SU-DHL-6 (cell line): Measurements from ENCODE around the gene CD72.

Experiments
- H2AFZ ChIP-seq: fragments of 200-600 bp; sonication (generic); 2 replicates; pipeline ENCODE4 v1.6.1; 2014; ENCODE audit warnings: low read depth, mild to moderate bottlenecking, moderate library complexity, mixed read lengths, antibody characterized with exemption, low read length; ENCODE audit not compliant: severe bottlenecking
- H3F3A ChIP-seq: fragments of 200-600 bp; shearing (Covaris generic); 2 replicates; pipeline ENCODE4 v1.6.0; 2016; ENCODE audit warnings: antibody characterized with exemption, mild to moderate bottlenecking; ENCODE audit not compliant: insufficient read depth
- H3K27ac ChIP-seq: fragments of 200-600 bp; sonication (generic); 2 replicates; pipeline ENCODE4 v1.5.1; 2016; ENCODE audit warnings: low read depth, mild to moderate bottlenecking, low read length, moderate library complexity, mixed read lengths
- H3K27me3 ChIP-seq: fragments of 200-600 bp; sonication (generic), shearing (Covaris generic); 2 replicates; pipeline ENCODE4 v1.6.0; 2014; ENCODE audit warnings: mild to moderate bottlenecking, low read length
- H3K36me3 ChIP-seq: fragments of 200-600 bp; sonication (generic); 2 replicates; pipeline ENCODE4 v1.6.1; 2014; ENCODE audit warnings: mild to moderate bottlenecking, low read length, mixed read lengths
- H3K4me2 ChIP-seq: fragments of 300-600, 200-600 bp; shearing (Covaris generic), sonication (generic); 2 replicates; pipeline ENCODE4 v1.6.0; 2014; ENCODE audit warnings: low read length, low read depth, mild to moderate bottlenecking; ENCODE audit not compliant: poor library complexity, severe bottlenecking
- H3K4me3 ChIP-seq: fragments of 200-600 bp; sonication (generic); 2 replicates; pipeline ENCODE4 v1.5.1; 2014; ENCODE audit warnings: antibody characterized with exemption, low read length, mild to moderate bottlenecking, mixed read lengths; ENCODE audit not compliant: insufficient read depth, poor library complexity, severe bottlenecking
- H3K79me2 ChIP-seq: fragments of 200-600 bp; sonication (generic); 2 replicates; pipeline ENCODE4 v1.6.1; 2014; ENCODE audit warnings: mild to moderate bottlenecking, low read length, moderate library complexity; ENCODE audit not compliant: insufficient read depth
- H3K9ac ChIP-seq: fragments of 200-600 bp; sonication (generic); 2 replicates; pipeline ENCODE4 v1.7.0; 2014; ENCODE audit warnings: mild to moderate bottlenecking, low read length
- H3K9me2 ChIP-seq: fragments of 200-600 bp; sonication (generic); replicated peaks from 2 replicates; pipeline ENCODE4 v1.6.1; 2014; ENCODE audit warnings: low read length; ENCODE audit not compliant: insufficient read depth
- H3K9me3 ChIP-seq: fragments of 200-600 bp; sonication (generic); 2 replicates; pipeline ENCODE4 v1.6.1; 2014; ENCODE audit warnings: low read length, mixed read lengths; ENCODE audit not compliant: insufficient read depth
- H4K20me1 ChIP-seq: fragments of 200-600 bp; sonication (generic); 2 replicates; pipeline ENCODE4 v1.6.1; 2014; ENCODE audit warnings: low read depth, mild to moderate bottlenecking, antibody characterized with exemption, low read length, moderate library complexity, mixed read lengths
- EZH2phosphoT487 ChIP-seq: fragments of 200-600 bp; sonication (generic), shearing (Covaris generic); conservative IDR thresholded peaks from 2 replicates; pipeline ENCODE4 v1.6.1; 2018; ENCODE audit warnings: mild to moderate bottlenecking, antibody characterized with exemption, low read length, moderate library complexity, mixed read lengths
- TF ChIP-seq, protein P1 (sequence below): fragments of 200-600 bp; sonication (generic); IDR thresholded peaks from one replicate; pipeline ENCODE4 v1.5.1; 2017; ENCODE audit warnings: antibody characterized with exemption, mild to moderate bottlenecking, low read length, moderate library complexity; ENCODE audit not compliant: insufficient read depth, poor library complexity, severe bottlenecking

The CD72 gene

DNA sequence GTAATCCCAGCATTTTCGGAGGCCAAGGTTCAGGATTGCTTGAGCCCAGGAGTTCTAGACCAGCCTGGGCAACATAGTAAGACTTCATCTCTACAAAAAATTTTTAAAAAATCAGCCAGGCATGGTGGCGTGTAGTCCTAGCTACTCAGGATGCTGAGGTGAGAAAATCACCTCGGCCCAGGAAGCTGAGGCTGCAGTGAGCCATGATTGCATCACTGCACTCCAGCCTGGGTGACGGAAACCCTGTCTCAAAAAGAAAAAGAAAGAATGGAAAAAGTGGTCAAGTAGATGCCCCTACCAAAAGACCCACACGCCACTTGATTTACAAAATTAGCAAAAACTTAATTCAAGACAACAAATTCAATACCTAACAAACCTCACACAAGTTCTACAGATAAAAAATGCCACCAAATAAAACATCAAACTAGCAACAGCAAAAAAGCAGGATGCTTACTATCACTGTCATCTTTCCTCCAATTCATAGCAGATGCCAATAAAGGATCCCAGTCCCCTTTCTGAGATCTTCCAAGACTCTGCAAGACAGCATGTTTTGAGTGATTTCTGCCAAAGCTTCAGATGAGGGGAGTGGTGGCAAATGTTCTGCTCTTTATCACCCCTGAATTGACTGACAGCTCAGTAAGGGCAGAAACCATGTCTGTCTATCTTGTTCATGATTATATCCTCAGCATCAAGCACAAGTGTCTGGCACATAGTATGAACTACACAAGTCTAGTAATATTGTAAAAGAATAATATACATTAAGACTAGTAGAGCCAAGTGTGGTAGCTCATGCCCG is 47.3 kb downstream of the CD72 start:
- no peaks in the 10 kb centered on the region for H3K9me2 ChIP-seq
- H3F3A ChIP-seq = 0 out of 2 replicates have a peak, but pooled peaks cover 2% of the 10 kb centered on the region
- H3K79me2 ChIP-seq = no peaks in the 10 kb centered on the region
- no peaks in the 10 kb centered on the region for H3K27me3 ChIP-seq
- H3K27ac ChIP-seq = no peak overlapping the region
- no peaks in the 10 kb centered on the region for H3K36me3 ChIP-seq
- no peak overlapping the region for H2AFZ ChIP-seq
- H3K4me2 ChIP-seq = no peak overlapping the region
- H3K4me3 ChIP-seq = no peak overlapping the region
- H3K9ac ChIP-seq = no peak overlapping the region
- no peaks in the 10 kb centered on the region for H4K20me1 ChIP-seq
- no peaks in the 10 kb centered on the region for H3K9me3 ChIP-seq
- no peak for TF ChIP-seq EZH2phosphoT487
- TF ChIP-seq, protein P1, sequence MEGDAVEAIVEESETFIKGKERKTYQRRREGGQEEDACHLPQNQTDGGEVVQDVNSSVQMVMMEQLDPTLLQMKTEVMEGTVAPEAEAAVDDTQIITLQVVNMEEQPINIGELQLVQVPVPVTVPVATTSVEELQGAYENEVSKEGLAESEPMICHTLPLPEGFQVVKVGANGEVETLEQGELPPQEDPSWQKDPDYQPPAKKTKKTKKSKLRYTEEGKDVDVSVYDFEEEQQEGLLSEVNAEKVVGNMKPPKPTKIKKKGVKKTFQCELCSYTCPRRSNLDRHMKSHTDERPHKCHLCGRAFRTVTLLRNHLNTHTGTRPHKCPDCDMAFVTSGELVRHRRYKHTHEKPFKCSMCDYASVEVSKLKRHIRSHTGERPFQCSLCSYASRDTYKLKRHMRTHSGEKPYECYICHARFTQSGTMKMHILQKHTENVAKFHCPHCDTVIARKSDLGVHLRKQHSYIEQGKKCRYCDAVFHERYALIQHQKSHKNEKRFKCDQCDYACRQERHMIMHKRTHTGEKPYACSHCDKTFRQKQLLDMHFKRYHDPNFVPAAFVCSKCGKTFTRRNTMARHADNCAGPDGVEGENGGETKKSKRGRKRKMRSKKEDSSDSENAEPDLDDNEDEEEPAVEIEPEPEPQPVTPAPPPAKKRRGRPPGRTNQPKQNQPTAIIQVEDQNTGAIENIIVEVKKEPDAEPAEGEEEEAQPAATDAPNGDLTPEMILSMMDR = no peak

DNA sequence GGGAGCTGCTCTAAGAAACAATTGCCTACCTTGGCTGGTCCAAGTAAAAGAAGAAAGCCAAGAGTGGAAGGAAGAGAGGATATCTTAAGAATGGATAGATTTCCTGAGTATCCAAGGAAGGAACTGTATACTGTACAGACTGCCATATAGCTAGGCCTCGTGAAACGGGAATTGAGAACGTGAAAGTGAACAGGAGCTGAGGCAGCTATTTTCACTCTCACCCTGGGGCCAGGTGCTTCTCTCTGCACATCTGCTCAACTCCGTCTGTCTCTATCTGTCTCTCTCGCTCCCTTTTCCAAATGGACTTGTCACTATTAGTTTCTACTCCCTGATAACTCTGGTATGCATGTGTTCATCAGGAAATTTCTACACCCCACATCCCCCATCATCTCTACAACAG is 49.0 kb downstream of the CD72 start:
- H2AFZ ChIP-seq = no peak overlapping the region

DNA sequence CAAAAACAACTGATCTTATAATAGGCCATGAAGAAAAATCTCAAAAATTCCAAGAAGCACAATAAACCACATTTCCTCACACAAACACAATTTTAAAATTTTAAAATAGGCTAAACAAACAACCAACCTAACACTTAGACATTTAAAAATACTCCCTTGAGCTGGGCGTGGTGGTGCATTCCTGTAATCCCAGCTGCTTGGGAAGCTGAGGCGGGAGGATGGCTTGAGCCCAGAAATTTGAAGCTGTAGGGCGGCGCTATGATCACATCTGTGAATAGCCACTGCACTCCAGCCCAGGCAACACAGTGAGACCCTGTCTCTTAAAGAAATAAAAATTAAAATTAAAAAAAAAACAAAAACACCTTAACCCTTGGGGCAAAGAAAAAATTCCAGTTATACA is 50.0 kb downstream of the CD72 start:
- H3K4me2 ChIP-seq = no peak overlapping the region
- no peak overlapping the region for H3K9ac ChIP-seq
- 0 out of 2 replicates have a peak, but pooled peaks cover 2% of the 10 kb centered on the region for H3F3A ChIP-seq
- no peaks in the 10 kb centered on the region for H3K27me3 ChIP-seq
- H3K9me2 ChIP-seq = no peaks in the 10 kb centered on the region
- no peak overlapping the region for H2AFZ ChIP-seq
- H3K9me3 ChIP-seq = no peaks in the 10 kb centered on the region
- no peak overlapping the region for H3K4me3 ChIP-seq
- TF ChIP-seq, protein P1 = no peak
- no peak for TF ChIP-seq EZH2phosphoT487
- no peak overlapping the region for H3K27ac ChIP-seq
- H3K36me3 ChIP-seq = no peaks in the 10 kb centered on the region
- H3K79me2 ChIP-seq = no peaks in the 10 kb centered on the region
- no peaks in the 10 kb centered on the region for H4K20me1 ChIP-seq

More for the DNA sequence above, 49.0 kb downstream of the CD72 start:
- TF ChIP-seq, protein P1 = no peak
- no peak for TF ChIP-seq EZH2phosphoT487
- H3K9me3 ChIP-seq = no peaks in the 10 kb centered on the region
- H3F3A ChIP-seq = 0 out of 2 replicates have a peak, but pooled peaks cover 2% of the 10 kb centered on the region
- no peak overlapping the region for H3K27ac ChIP-seq
- H4K20me1 ChIP-seq = no peaks in the 10 kb centered on the region
- H3K4me2 ChIP-seq = no peak overlapping the region
- no peak overlapping the region for H3K9ac ChIP-seq
- H3K36me3 ChIP-seq = no peaks in the 10 kb centered on the region
- H3K27me3 ChIP-seq = no peaks in the 10 kb centered on the region
- no peaks in the 10 kb centered on the region for H3K79me2 ChIP-seq
- no peaks in the 10 kb centered on the region for H3K9me2 ChIP-seq
- no peak overlapping the region for H3K4me3 ChIP-seq
